ENCODE data around the gene ATP5ME. TPM values are rescaled to one million over a fixed set of nuclear protein-coding genes. Genes with fewer than 3 reads are reported as not detected.

The ATP5ME gene
- polyA plus RNA-seq, 3 donors = 163 to 397 (median 367) TPM

DNA sequence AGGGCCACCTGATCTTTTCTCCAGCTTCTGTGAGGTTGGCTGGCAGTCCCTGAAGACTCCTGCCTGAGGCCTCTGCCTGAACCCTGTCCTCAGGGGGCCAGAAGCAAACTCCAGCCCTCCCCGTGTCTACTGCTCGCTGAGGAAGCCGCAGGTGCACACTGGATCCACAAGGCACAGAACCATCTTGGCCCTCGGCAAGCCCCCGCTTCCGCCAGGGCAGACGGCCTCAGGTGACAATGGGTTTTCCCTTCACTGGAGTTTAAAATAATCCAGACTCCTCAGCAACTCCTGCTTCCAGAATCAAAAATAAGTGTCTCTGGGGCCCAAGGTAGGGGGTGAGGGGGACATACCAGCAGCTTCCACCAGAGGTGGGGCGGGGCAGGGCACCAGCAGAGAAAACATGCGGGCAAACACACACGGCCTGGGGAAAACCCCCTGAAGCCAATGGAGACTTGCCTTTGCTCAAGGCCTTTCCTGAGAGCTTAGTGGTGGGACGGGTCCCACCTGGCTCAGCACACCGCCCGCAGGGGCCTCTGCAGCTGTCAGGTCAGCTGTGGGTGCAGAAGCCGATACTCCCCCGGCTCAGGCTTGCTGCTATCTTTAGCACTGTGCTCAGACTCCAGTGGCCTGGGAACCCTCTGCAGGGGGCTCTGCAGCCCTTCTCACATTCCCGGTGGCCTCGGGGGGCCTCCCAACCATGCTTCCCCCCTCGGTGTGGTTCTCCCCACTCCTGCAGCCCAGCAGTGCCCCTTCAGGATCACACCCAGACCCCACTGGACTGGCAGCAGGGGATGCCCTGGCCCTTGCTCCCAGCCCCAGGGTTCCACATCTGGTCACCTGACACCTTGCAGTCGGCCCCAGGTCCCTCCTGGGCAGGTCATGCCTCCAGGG, 2.1 kb upstream of the ATP5ME start:
- Histone ChIP-seq H2AFZ (ENCODE audit: insufficient read depth, low read depth, low read length, poor library complexity, severe bottlenecking) (no peak overlapping the region), H3K9me3 (replicated peaks in 1 of 2; ENCODE audit: control insufficient read depth in 1 of 2, insufficient read depth in 1 of 2, low read length in 2 of 2) (no peaks in the 10 kb centered on the region), H3K79me2 (ENCODE audit: insufficient read depth, low read length) (peaks cover 20% of the 10 kb centered on the region), H3K27ac (ENCODE audit: low read depth in 1 of 2, low read length in 2 of 2) (no peak overlapping the region), H3K36me3 (replicated peaks in 1 of 2; ENCODE audit: control insufficient read depth in 1 of 2, insufficient read depth in 2 of 2, low read length in 2 of 2) (peaks cover 12 to 14% of the 10 kb centered on the region in 2 donors), H3K4me2 (replicated peaks; ENCODE audit: extremely low read depth, low read length, poor library complexity, severe bottlenecking) (no peak overlapping the region), H4K20me1 (ENCODE audit: insufficient read depth, low read length) (peaks cover 4% of the 10 kb centered on the region), H3K4me3 (replicated peaks in 1 of 3; ENCODE audit: low read depth in 2 of 3, low read length in 3 of 3) (no peak overlapping the region), H3K27me3 (ENCODE audit: control insufficient read depth in 2 of 2, insufficient read depth in 2 of 2, low read length in 2 of 2) (no peaks in the 10 kb centered on the region), H3K9ac (ENCODE audit: insufficient read depth, low read length, poor library complexity, severe bottlenecking) (no peak overlapping the region), H3K4me1 (ENCODE audit: control insufficient read depth in 1 of 2, insufficient read depth in 2 of 2, low read length in 2 of 2) (peaks cover 31 to 34% of the 10 kb centered on the region in 2 donors)
- no peak for DNase-seq
- intact Hi-C loops (cut with micrococcal nuclease) = loop anchor here in 1 of 2 donors (10.0 kb wide), 1 partner anchor 181 kb away; the partner anchor contains the start of genes PIGG and ZNF721
- peak overlapping the region in 1 of 2 donors; percentile 37 for H3K4me3 Mint-ChIP-seq
- no peaks in the 10 kb centered on the region for H3K9me3 Mint-ChIP-seq
- H3K36me3 Mint-ChIP-seq = peaks cover 15 to 20% of the 10 kb centered on the region in 2 donors
- TF ChIP-seq CTCF (IDR thresholded peaks at IDR 0.05) = no peak
- H3K4me1 Mint-ChIP-seq = peaks cover 22% of the 10 kb centered on the region
- H3K27me3 Mint-ChIP-seq (ENCODE audit: low read depth in 3 of 3) = peaks cover 5 to 19% (median 10%) of the 10 kb centered on the region in 3 donors
- no peak overlapping the region for H3K27ac Mint-ChIP-seq
- WGBS (ENCODE audit: insufficient coverage) = 90% methylated on average over 15 of the region's 19 CpGs

DNA sequence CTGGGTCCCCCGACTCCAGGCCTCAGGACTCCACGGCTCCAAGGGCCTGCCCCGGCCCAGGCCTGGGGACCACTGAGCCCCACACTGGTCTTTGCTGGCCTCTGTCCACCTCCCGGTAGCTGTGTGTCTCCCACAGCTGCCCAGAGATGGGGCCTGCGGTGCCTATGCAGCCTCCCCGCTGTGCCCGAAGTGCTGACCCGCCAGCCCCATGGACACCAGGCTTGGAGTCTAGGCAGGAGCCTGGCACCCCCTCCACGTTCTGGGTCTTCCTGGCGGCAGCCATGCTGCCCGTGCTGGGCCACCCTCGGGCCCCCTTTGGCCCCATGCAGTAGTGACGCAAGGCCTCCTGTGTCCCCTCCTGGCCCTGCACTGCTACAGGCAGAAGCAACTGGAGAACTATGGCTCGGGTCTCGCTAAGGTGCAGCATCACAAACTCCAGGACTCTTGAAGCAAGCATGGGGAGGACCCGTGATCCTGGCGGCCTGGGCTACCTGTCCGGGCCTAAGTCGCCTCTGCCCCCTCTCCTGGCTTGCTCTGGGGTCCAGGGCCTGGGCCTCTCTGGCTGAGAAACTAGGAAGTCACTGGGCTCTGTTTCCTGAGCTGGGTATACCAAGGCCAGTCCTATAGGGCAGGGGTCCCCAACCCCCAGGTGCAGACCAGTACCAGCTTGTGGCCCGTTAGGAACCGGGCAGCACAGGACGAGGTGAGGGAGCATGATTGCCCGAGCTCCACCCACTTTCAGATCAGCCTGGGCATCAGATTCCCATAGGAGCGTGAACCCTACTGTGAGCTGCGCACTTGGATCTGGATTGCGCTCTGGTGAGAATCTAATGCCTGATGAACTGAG, 1.2 kb upstream of the ATP5ME start:
- peaks cover 15% of the 10 kb centered on the region for H3K4me1 Mint-ChIP-seq
- WGBS (ENCODE audit: insufficient coverage) = 53% methylated on average over 21 of the region's 26 CpGs
- Histone ChIP-seq H3K36me3 (replicated peaks in 1 of 2; ENCODE audit: control insufficient read depth in 1 of 2, insufficient read depth in 2 of 2, low read length in 2 of 2) (peaks cover 12 to 20% of the 10 kb centered on the region in 2 donors), H3K9ac (ENCODE audit: insufficient read depth, low read length, poor library complexity, severe bottlenecking) (peak overlapping the region; percentile 98), H2AFZ (ENCODE audit: insufficient read depth, low read depth, low read length, poor library complexity, severe bottlenecking) (peak overlapping the region; percentile 94), H3K27me3 (ENCODE audit: control insufficient read depth in 2 of 2, insufficient read depth in 2 of 2, low read length in 2 of 2) (no peaks in the 10 kb centered on the region), H3K4me3 (replicated peaks in 1 of 3; ENCODE audit: low read depth in 2 of 3, low read length in 3 of 3) (peak overlapping the region; percentile 77 to 92 (median 84)), H3K79me2 (ENCODE audit: insufficient read depth, low read length) (peaks cover 20% of the 10 kb centered on the region), H3K4me1 (ENCODE audit: control insufficient read depth in 1 of 2, insufficient read depth in 2 of 2, low read length in 2 of 2) (peaks cover 21 to 24% of the 10 kb centered on the region in 2 donors), H3K27ac (ENCODE audit: low read depth in 1 of 2, low read length in 2 of 2) (peak overlapping the region; percentile 56 to 96), H4K20me1 (ENCODE audit: insufficient read depth, low read length) (no peaks in the 10 kb centered on the region), H3K9me3 (replicated peaks in 1 of 2; ENCODE audit: control insufficient read depth in 1 of 2, insufficient read depth in 1 of 2, low read length in 2 of 2) (no peaks in the 10 kb centered on the region), H3K4me2 (replicated peaks; ENCODE audit: extremely low read depth, low read length, poor library complexity, severe bottlenecking) (peak overlapping the region; percentile 75)
- TF ChIP-seq CTCF (IDR thresholded peaks at IDR 0.05) = no peak
- intact Hi-C loops (cut with micrococcal nuclease) = loop anchor here in 1 of 2 donors (10.0 kb wide), 1 partner anchor 180 kb away; the partner anchor contains the start of genes PIGG and ZNF721
- peak overlapping the region; percentile 62 to 92 (median 83) for H3K27ac Mint-ChIP-seq
- no peaks in the 10 kb centered on the region for H3K9me3 Mint-ChIP-seq
- H3K4me3 Mint-ChIP-seq = peak overlapping the region; percentile 74 to 77
- H3K27me3 Mint-ChIP-seq (ENCODE audit: low read depth in 3 of 3) = peaks cover 5 to 12% (median 9%) of the 10 kb centered on the region in 3 donors
- DNase-seq = no peak
- peaks cover 22 to 29% of the 10 kb centered on the region in 2 donors for H3K36me3 Mint-ChIP-seq
